ENCODE measurements around the gene PTAR1.

The PTAR1 gene

DNA sequence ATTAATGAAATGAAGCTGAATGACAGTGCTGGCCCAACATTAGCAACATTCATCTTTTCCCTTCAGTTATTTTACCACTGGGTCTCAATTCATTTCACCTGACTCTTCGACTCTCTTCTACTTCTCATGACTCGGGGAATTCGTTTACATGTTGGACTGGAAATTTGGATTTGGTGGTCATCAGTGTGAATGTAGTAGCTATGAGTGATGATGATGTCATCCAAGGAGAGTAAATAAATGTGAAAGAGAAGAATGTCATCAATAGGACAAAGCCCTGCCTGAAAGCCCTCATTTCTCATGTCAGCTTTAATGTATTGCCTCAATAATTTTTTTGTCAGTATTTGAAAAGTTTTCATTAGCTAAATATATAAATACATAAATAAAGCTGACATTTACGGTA is 38.9 kb upstream of the PTAR1 start:
- no peak for DNase-seq (ENCODE audit: extremely low spot score)
- CTCF ChIA-PET, result interaction anchor here (1.0 to 1.1 kb wide), 3 partner anchors 9 to 15 kb away, joined by 3 to 4 read pairs (median 3); no protein-coding TSS in a partner anchor
- POLR2A ChIA-PET, result no interaction called here
- TF ChIP-seq, protein P1, sequence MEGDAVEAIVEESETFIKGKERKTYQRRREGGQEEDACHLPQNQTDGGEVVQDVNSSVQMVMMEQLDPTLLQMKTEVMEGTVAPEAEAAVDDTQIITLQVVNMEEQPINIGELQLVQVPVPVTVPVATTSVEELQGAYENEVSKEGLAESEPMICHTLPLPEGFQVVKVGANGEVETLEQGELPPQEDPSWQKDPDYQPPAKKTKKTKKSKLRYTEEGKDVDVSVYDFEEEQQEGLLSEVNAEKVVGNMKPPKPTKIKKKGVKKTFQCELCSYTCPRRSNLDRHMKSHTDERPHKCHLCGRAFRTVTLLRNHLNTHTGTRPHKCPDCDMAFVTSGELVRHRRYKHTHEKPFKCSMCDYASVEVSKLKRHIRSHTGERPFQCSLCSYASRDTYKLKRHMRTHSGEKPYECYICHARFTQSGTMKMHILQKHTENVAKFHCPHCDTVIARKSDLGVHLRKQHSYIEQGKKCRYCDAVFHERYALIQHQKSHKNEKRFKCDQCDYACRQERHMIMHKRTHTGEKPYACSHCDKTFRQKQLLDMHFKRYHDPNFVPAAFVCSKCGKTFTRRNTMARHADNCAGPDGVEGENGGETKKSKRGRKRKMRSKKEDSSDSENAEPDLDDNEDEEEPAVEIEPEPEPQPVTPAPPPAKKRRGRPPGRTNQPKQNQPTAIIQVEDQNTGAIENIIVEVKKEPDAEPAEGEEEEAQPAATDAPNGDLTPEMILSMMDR (IDR thresholded peaks at IDR 0.05; ENCODE audit: control extremely low read depth, extremely low read depth, low read depth, missing control alignments), result no peak

DNA sequence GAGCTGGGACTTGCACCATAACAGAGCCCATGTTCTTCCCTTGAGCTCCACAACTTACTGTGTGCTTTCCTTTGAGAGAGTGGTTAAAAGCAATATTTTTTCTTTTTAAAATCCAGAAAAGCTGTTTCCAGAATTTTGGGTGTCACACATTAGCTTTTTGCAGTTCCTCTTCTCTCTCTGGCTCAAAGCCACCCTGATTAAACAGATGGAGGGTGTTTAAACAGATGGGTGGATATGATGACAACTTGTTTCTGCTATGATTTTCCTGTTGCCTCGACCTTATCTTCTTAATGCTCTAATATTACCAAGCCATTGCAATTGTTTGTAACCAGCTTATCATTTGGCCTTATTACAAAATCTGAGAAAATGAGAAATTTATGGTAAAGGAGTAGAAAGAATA is 37.9 kb upstream of the PTAR1 start:
- POLR2A ChIA-PET, result no interaction called here
- CTCF ChIA-PET, result no interaction called here
- TF ChIP-seq, protein P1 (IDR thresholded peaks at IDR 0.05; ENCODE audit: control extremely low read depth, extremely low read depth, low read depth, missing control alignments), result no peak
- DNase-seq (ENCODE audit: extremely low spot score), result no peak

DNA sequence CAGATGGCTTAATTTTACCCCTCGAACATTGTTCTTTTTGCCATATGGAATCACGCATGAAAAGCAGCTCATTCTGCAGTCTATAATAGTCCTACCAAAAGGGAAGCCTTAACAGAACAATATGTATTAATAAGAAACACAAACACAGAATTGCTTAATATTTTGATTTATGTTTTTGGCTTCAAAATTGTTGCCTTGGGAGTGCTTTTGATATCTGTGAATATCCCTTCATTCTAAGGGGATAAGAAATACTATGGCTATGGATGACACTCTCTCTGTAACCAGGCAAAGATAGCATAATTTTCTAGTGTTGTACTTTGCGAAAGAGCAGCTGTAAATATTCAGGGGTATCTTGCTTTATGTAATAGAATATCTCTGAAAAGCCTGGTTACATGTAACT is 34.5 kb upstream of the PTAR1 start:
- POLR2A ChIA-PET, result no interaction called here
- TF ChIP-seq, protein P1 (IDR thresholded peaks at IDR 0.05; ENCODE audit: control extremely low read depth, extremely low read depth, low read depth, missing control alignments), result no peak
- CTCF ChIA-PET, result no interaction called here
- no peak for DNase-seq (ENCODE audit: extremely low spot score)

GRCh38 chr9:69785757-69786156 is 25.9 kb upstream of the PTAR1 start:
- TF ChIP-seq, protein P1 (IDR thresholded peaks at IDR 0.05; ENCODE audit: control extremely low read depth, extremely low read depth, low read depth, missing control alignments), result no peak
- POLR2A ChIA-PET, result no interaction called here
- CTCF ChIA-PET, result interaction anchor here (0.8 kb wide), 1 partner anchor 11 kb away, joined by 3 read pairs; no protein-coding TSS in a partner anchor
- no peak for DNase-seq (ENCODE audit: extremely low spot score)

DNA sequence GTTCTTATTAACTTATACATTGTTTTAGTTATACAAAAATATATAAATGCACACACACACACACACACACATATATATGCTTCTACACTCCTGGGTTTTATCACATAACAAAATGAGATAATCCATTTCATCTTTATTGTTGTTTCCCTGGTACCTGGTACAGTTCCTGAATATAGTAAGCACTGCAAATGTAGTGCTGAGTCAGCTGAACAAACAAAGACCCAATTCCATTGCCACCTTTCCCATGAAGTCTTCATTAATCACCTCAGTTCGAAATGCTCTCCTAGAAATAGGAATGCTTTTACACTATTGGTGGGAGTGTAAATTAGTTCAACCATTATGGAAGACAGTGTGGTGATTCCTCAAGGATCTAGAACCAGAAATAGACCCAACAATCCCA is 13.4 kb upstream of the PTAR1 start:
- TF ChIP-seq, protein P1 (IDR thresholded peaks at IDR 0.05; ENCODE audit: control extremely low read depth, extremely low read depth, low read depth, missing control alignments), result no peak
- DNase-seq (ENCODE audit: extremely low spot score), result no peak
- CTCF ChIA-PET, result no interaction called here
- POLR2A ChIA-PET, result no interaction called here

DNA sequence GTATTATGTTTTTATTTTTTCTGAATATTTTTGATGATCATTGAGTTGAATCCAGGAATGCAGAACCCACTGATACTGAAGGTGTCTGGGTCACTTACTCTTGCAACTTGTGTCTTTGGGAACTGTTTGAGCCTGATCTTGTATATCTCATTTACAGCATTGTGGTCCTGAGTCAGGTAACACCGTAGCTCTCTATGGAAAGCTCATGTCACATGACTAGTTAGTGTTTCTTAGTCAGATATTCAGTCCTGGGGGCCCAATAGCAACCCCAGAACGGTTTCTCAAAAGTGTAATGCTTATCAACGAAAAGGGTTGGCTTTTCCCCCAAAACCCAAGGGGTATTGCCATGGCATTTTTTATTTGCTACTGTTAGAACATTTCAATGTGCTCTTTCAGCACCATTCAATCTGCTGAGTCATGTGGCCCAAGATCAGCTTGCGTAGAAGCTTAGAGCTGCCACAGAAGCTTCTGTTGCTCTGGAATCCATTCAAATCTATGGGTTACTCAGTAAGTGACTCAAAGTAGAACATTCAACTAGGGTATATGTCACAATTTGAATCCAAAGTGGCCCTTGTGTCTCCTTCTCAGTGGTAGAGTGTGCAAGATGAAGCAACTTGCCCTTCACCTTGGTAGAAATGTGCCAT is 12.1 kb upstream of the PTAR1 start:
- no peak for DNase-seq (ENCODE audit: extremely low spot score)
- TF ChIP-seq, protein P1 (IDR thresholded peaks at IDR 0.05; ENCODE audit: control extremely low read depth, extremely low read depth, low read depth, missing control alignments), result no peak
- POLR2A ChIA-PET, result no interaction called here
- CTCF ChIA-PET, result no interaction called here
